Daoy (cell line): Measurements from ENCODE around the gene UTS2R. TPM values are rescaled to one million over a fixed set of nuclear protein-coding genes. Genes with fewer than 3 reads are reported as not detected.

Experiments used
- total RNA-seq: library from RNA; depleted of rRNA; stranded (reverse); fragments of >200 nt; shearing (Covaris generic); gene quantifications from 2 replicates; pipeline ENCODE4 v1.2.3, GENCODE V29; 2014; rRNA removed

Gene UTS2R
- total RNA-seq, 1 experiment from 2014 or later: not detected

Other genes starting within 250 kb of the UTS2R start
- gene CCDC57, start 158.9 kb upstream of the UTS2R start, total RNA-seq: 7.9 and 36.5 TPM in 2 replicates
- 26.7 and 57.7 TPM in 2 replicates for gene SLC16A3, start 142.7 kb upstream of the UTS2R start, total RNA-seq
- 16.5 and 25.1 TPM in 2 replicates for gene CSNK1D, start 98.1 kb upstream of the UTS2R start, total RNA-seq
- gene CD7, start 54.2 kb upstream of the UTS2R start, total RNA-seq: not detected in 2 replicates
- gene SECTM1, start 38.0 kb upstream of the UTS2R start, total RNA-seq: 0.51 and 0.65 TPM in 2 replicates
- not detected in 2 replicates for gene TEX19, start 12.5 kb upstream of the UTS2R start, total RNA-seq
- gene HEXD, start 46.6 kb downstream of the UTS2R start, total RNA-seq: 4.9 and 9.4 TPM in 2 replicates
- gene OGFOD3, start 46.8 kb downstream of the UTS2R start, total RNA-seq: 38.6 and 39.8 TPM in 2 replicates
- 26.3 and 59.3 TPM in 2 replicates for gene CYBC1, start 79.0 kb downstream of the UTS2R start, total RNA-seq
- 42.3 and 59.4 TPM in 2 replicates for gene NARF, start 87.0 kb downstream of the UTS2R start, total RNA-seq
- gene FOXK2, start 148.0 kb downstream of the UTS2R start, total RNA-seq: 18.2 and 23.1 TPM in 2 replicates